Stomach (tissue), 4 donors: Measurements from ENCODE around the gene OR5AN1.
"Not testable (repeated sequence)": the region's sequence is repeated elsewhere in the genome, so short reads cannot be mapped to it uniquely, and the experiment has no call there.

Source experiments
- CTCF ChIP-seq, 7 experiments: fragments of 450-650 bp in 4 of 7; fragments of 200-600 bp in 3 of 7; sonication (generic) in 3 of 7; IDR thresholded peaks; one replicate each; pipeline ENCODE4 v1.5.1; 2016 to 2019; ENCODE audit warnings: antibody characterized with exemption in 7 of 7, control low read depth in 2 of 7, mild to moderate bottlenecking in 1 of 7
- POLR2A ChIP-seq, 4 donors: fragments of 450-650 bp; IDR thresholded peaks; one replicate each; pipeline ENCODE4 v1.6.1; 2016; ENCODE audit warnings: antibody characterized with exemption in 4 of 4, control low read depth in 2 of 4, mild to moderate bottlenecking in 1 of 4, moderate library complexity in 1 of 4

DNA sequence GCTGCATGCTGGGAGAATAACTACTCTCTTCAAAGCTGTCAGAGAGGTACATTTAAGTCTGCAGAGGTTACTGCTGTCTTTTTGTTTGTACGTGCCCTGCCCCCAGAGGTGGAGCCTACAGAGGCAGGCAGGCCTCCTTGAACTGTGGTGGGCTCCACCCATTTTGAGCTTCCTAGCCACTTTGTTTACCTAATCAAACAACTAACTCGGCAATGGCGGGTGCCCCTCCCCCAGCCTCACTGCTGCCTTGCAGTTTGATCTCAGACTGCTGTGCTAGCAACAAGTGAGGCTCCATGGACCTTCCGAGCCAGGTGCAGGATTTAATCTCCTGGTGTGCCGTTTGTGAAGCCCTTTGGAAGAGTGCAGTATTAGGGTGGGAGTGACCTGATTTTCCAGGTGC, 9.0 kb upstream of the OR5AN1 start:
- TF ChIP-seq CTCF, POLR2A (IDR thresholded peaks at IDR 0.05): not testable (repeated sequence)
